Effector memory CD4-positive, alpha-beta T cell (primary cell): ENCODE measurements around the gene ASPN.

ENCODE experiments used
- DNase-seq, 3 donors: peaks; one replicate each; pipeline ENCODE4 v3.0.0-alpha.2; 2020
- H3K27ac ChIP-seq: 2 replicates; pipeline ENCODE4 v1.7.0; 2013; ENCODE audit warnings: mild to moderate bottlenecking, low read length, moderate library complexity; ENCODE audit not compliant: insufficient read depth, poor library complexity, severe bottlenecking
- H3K27me3 ChIP-seq: replicated peaks from 2 replicates; pipeline ENCODE4 v1.7.0; 2013; ENCODE audit warnings: mild to moderate bottlenecking, low read length; ENCODE audit not compliant: insufficient read depth, control insufficient read depth, poor library complexity, severe bottlenecking
- H3K36me3 ChIP-seq: 2 replicates; pipeline ENCODE4 v1.7.0; 2013; ENCODE audit warnings: mild to moderate bottlenecking, low read length, moderate library complexity; ENCODE audit not compliant: control insufficient read depth, insufficient read depth
- H3K4me1 ChIP-seq: 2 replicates; pipeline ENCODE4 v1.7.0; 2013; ENCODE audit warnings: low read length, mild to moderate bottlenecking; ENCODE audit not compliant: control insufficient read depth, insufficient read depth, poor library complexity, severe bottlenecking
- H3K4me3 ChIP-seq: 2 replicates; pipeline ENCODE4 v1.7.0; 2013; ENCODE audit warnings: low read length, low read depth, mild to moderate bottlenecking; ENCODE audit not compliant: insufficient read depth, poor library complexity, severe bottlenecking
- H3K9me3 ChIP-seq: 2 replicates; pipeline ENCODE4 v1.7.0; 2013; ENCODE audit warnings: mild to moderate bottlenecking, low read length, moderate library complexity; ENCODE audit not compliant: control insufficient read depth

The ASPN gene

DNA sequence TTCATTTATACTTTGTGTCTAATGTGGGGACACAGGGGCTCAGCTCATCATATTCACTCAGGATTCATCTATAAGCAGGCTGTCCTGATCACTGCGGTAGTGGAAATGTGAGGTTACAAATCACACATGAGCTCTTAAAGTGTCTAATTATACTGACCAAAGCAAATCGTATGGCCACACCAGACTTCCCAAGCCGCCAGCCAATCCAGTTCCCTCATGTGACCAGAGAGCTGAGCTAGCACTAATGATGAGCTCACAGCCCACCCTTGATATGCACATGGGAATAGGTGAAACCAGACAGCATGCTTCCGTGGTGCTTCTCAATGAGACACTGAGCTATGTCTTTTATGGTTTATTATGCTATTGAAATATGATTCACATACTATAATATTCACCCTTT is 35.9 kb upstream of the ASPN start:
- Histone ChIP-seq H3K4me1 (no peaks in the 10 kb centered on the region), H3K27ac (no peak overlapping the region), H3K27me3 (no peaks in the 10 kb centered on the region), H3K36me3 (no peaks in the 10 kb centered on the region), H3K9me3 (no peaks in the 10 kb centered on the region), H3K4me3 (no peak overlapping the region)
- no peak for DNase-seq

DNA sequence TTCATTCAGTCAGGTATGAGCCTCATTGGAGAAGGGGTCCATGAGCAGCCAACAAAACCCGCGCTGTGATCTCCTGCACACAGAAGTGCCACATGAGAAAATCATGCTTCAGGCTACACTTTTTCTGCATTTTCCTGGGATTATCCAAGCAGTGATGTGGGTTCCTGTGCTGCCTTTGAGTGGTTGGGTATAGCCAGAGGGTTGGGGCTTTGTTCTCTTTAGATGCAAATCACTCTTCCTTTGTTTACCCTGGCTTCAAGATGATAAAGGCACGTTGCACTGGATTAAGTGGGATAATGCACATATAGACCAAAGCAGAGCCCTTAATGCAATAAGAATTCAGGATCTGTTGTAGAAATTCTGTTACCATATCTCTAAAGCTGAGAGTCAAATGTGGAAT is 34.7 kb upstream of the ASPN start:
- Histone ChIP-seq H3K9me3 (no peaks in the 10 kb centered on the region), H3K27me3 (no peaks in the 10 kb centered on the region), H3K4me1 (no peaks in the 10 kb centered on the region), H3K4me3 (no peak overlapping the region), H3K27ac (no peak overlapping the region), H3K36me3 (no peaks in the 10 kb centered on the region)
- no peak for DNase-seq

DNA sequence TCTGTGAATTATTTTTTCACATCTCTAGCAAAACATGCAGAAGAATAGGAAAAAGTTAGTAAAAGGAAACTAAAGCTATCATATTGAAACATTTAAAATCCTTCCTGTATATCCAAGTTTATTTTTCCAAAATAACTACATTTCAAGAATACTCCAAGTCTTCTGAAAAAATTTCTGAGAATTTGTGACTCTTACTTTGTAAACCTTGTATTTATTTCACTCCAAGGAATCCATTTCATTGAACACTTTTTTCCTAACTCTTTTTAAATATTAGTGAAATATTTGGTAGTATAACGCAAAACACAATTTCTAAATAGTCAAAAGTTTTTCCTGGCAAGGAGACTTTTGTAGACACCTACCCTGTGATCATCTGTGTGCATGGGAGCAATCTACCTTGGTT is 34.2 kb upstream of the ASPN start:
- H3K27ac ChIP-seq = no peak overlapping the region
- no peak overlapping the region for H3K4me3 ChIP-seq
- no peaks in the 10 kb centered on the region for H3K27me3 ChIP-seq
- no peaks in the 10 kb centered on the region for H3K9me3 ChIP-seq
- no peak for DNase-seq
- no peaks in the 10 kb centered on the region for H3K4me1 ChIP-seq
- H3K36me3 ChIP-seq = no peaks in the 10 kb centered on the region

DNA sequence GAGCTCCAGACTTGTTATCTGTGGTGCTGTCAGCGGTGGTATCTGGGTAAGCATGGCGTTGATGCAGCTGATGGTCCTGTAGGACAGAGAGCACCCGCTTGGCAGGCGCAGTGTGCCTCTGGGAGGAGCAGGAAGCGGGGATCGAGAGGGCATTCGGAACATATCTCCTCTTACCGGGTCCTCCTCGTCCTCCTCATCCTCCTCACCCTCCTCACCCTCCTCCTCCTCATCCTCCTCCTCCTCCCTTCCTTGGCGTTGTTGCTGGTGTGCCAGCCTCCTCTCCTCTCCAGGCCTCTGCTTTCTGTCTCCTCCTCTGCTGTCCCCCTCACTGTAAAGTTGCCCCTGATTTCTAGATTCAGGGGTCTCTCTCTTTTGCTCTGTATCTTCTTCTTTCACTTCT is 32.3 kb upstream of the ASPN start:
- Histone ChIP-seq H3K9me3 (no peaks in the 10 kb centered on the region), H3K4me1 (no peaks in the 10 kb centered on the region), H3K4me3 (no peak overlapping the region), H3K27ac (no peak overlapping the region), H3K36me3 (no peaks in the 10 kb centered on the region), H3K27me3 (no peaks in the 10 kb centered on the region)
- DNase-seq = no peak

DNA sequence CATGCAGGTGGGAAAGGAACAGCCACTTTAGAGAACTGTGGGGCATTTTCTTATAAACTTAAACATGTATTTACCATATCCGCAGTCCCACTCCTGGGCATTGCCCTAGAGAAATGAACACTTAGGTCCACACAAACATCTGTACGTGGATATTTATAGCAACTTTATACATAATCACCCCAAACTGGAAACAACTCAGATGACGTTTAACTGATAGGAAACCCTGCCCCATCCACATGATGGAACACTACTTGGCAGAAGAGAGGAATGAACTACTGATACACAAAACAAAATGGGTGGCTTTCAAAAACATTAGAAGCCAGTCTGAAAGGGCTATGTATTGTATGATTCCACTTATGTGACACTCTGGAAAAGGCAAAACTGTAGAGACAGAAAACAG is 31.0 kb upstream of the ASPN start:
- Histone ChIP-seq H3K9me3 (no peaks in the 10 kb centered on the region), H3K36me3 (no peaks in the 10 kb centered on the region)

DNA sequence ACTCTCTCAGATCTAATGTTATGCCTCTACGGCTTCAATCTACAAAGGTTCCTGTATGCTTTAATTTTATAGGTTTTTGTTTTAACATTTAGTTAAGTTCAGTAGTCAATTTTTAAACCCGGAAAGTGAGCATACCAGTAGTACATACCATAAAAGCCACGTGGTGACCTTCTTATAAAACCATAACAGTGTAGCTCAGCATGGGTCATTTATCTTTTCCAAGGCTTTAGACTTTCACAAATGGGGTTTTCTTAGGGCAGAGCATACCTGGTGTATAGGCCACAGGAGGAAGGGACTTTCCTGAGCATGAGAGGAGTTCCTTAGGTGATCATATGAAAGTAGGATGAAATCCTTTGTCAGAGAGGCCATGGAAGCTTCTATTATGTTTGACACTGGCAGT is 30.3 kb upstream of the ASPN start:
- Histone ChIP-seq H3K4me1 (no peaks in the 10 kb centered on the region), H3K27me3 (no peaks in the 10 kb centered on the region), H3K36me3 (no peaks in the 10 kb centered on the region), H3K27ac (no peak overlapping the region), H3K4me3 (no peak overlapping the region), H3K9me3 (no peaks in the 10 kb centered on the region)
- DNase-seq = no peak

More for the DNA sequence above, 31.0 kb upstream of the ASPN start:
- no peaks in the 10 kb centered on the region for H3K4me1 ChIP-seq
- no peak overlapping the region for H3K27ac ChIP-seq
- no peak overlapping the region for H3K4me3 ChIP-seq
- DNase-seq = no peak
- H3K27me3 ChIP-seq = no peaks in the 10 kb centered on the region

DNA sequence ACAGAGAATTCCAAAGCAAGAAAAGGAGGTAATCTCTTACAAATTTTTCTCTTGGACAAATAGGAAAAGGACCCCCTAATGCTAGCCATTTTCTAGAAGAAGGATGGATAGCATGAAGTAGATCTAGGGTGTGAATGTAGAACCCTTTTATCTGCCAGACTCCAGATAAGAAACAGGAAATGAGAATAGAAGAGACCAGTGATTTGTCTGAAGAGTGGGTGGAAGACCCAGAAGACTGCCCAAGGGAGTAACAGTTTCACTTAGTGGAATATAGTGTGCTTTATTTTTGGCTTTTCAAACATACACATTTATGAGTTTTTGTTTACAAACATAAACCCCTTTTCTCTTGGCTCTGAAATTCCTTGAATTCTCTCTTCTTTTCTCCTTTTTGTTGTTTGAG is 28.4 kb upstream of the ASPN start:
- Histone ChIP-seq H3K27me3 (no peaks in the 10 kb centered on the region), H3K4me3 (no peak overlapping the region), H3K36me3 (no peaks in the 10 kb centered on the region), H3K9me3 (no peaks in the 10 kb centered on the region), H3K27ac (no peak overlapping the region), H3K4me1 (no peaks in the 10 kb centered on the region)
- DNase-seq = no peak

DNA sequence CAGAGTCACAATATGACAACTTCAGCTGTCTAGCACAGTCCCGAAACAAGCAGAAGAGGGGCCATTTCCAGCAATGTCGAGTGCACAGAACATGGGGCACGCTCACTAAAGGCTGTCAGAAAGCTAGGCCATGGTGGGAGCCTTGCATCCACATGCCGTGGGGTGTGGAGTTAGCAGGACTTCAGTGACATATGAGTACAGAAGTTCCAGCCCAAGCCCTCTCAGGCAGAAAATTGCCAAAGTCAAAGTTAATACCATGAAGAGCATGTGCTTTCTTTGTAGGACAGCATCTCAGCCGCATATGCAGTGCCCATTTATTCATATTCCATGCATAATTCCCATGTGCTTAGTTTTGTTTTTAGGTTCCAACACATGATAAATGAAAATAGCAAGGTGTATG is 26.7 kb upstream of the ASPN start:
- Histone ChIP-seq H3K27me3 (no peaks in the 10 kb centered on the region), H3K36me3 (no peaks in the 10 kb centered on the region), H3K4me1 (no peaks in the 10 kb centered on the region), H3K27ac (no peak overlapping the region), H3K9me3 (no peaks in the 10 kb centered on the region), H3K4me3 (no peak overlapping the region)
- no peak for DNase-seq

DNA sequence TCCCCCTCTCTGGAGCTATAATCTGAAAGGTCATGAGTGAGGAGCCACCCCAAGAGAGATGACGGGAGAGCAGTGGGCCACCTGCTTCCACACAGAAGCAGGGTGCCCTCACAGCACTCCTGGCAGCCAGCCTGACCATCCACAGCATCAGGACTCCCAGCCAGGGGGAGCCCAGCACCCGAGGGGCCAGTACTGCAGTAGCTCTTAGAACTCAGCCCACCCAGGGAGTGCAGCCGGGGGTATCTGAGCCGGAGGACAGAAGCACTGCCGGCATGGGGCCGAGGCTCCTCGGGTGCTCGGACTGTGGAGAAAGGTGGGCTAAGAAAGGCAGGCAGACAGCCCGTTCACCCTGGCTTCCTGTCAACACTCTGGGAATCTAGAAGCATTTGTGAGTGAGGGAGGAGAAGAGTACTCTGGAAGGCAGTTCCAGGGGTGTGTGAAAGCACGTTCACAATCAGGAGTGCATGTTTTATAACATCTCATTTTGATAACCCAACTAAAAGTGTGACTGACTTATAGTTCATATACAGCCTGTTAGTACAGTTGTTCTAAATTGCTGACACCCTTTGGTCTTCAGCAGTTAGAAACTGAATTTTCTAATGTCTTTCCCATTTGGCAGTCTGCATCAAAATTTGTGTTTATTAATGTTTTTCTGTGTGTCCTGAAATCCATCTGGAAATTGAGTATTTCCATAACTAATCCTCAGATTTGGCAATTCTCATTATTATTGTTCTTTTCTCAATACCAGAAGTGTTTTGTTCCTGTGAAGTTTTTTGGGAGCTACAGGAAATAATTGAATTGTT is 25.9 kb upstream of the ASPN start:
- H3K27ac ChIP-seq = no peak overlapping the region
- no peaks in the 10 kb centered on the region for H3K27me3 ChIP-seq
- no peak overlapping the region for H3K4me3 ChIP-seq
- no peaks in the 10 kb centered on the region for H3K4me1 ChIP-seq
- H3K9me3 ChIP-seq = no peaks in the 10 kb centered on the region
- no peak for DNase-seq
- H3K36me3 ChIP-seq = no peaks in the 10 kb centered on the region

DNA sequence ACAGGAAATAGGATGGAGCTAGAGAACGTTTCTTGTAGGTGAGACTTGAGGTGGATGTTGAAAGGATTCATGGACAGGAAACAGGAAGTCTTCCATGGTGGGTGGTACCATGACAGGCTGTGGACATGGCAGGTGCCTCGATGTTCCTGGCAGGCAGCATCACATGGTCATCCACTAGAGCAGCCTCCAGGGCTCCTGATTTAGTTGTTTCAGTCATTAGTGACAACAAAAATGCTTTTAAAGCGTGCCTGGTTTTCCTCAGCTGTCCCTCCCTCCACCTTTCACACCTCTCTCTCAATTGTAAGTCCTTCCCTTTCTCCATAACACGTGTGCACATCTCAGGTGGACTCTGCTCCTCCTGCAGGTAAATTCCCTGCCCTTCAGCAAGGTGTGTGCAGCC is 25.2 kb upstream of the ASPN start:
- no peaks in the 10 kb centered on the region for H3K27me3 ChIP-seq
- H3K27ac ChIP-seq = no peak overlapping the region
- no peaks in the 10 kb centered on the region for H3K4me1 ChIP-seq
- no peaks in the 10 kb centered on the region for H3K36me3 ChIP-seq
- no peaks in the 10 kb centered on the region for H3K9me3 ChIP-seq
- DNase-seq = no peak
- H3K4me3 ChIP-seq = no peak overlapping the region
